Measurements from ENCODE around the gene DENND2D.

- TF ChIP-seq CTCF (IDR thresholded peaks at IDR 0.05) (no peak), EP300 (IDR thresholded peaks at IDR 0.05) (no peak)
These were observed 19.9 kb upstream of the DENND2D start for GRCh38 chr1:111220302-111220890.

Data from suprapubic skin (tissue), 3 donors.